Osteocyte (in vitro differentiated cells): ENCODE data around the gene ATP9A. TPM values are rescaled to one million over a fixed set of nuclear protein-coding genes. Genes with fewer than 3 reads are reported as not detected.

ENCODE experiments used
- DNase-seq: peaks from one replicate; pipeline ENCODE4 v3.0.0; 2021; ENCODE audit warnings: mixed read lengths; ENCODE audit not compliant: unreplicated experiment; ENCODE audit errors: extremely low spot score
- H3K27ac Mint-ChIP-seq: one replicate; pipeline ENCODE4 v1.8.0; 2021; ENCODE audit warnings: mild to moderate bottlenecking, mixed read lengths; ENCODE audit not compliant: unreplicated experiment
- H3K27me3 Mint-ChIP-seq: one replicate; pipeline ENCODE4 v1.8.0; 2021; ENCODE audit warnings: mixed read lengths; ENCODE audit not compliant: unreplicated experiment
- H3K36me3 Mint-ChIP-seq: one replicate; pipeline ENCODE4 v1.8.0; 2021; ENCODE audit warnings: mixed read lengths; ENCODE audit not compliant: unreplicated experiment
- H3K4me1 Mint-ChIP-seq: one replicate; pipeline ENCODE4 v1.8.0; 2021; ENCODE audit warnings: mixed read lengths; ENCODE audit not compliant: unreplicated experiment
- H3K4me3 Mint-ChIP-seq: one replicate; pipeline ENCODE4 v1.8.0; 2021; ENCODE audit warnings: mild to moderate bottlenecking, moderate library complexity, mixed read lengths; ENCODE audit not compliant: unreplicated experiment
- H3K9me3 Mint-ChIP-seq: one replicate; pipeline ENCODE4 v1.8.0; 2021; ENCODE audit warnings: mixed read lengths; ENCODE audit not compliant: unreplicated experiment
- CTCF ChIP-seq: fragments of 200-600 bp; sonication (generic); IDR thresholded peaks from 2 replicates; pipeline ENCODE4 v1.5.0; 2021; ENCODE audit warnings: antibody characterized with exemption, mild to moderate bottlenecking, moderate library complexity
- total RNA-seq: library from RNA; stranded (reverse); gene quantifications from 2 replicates; pipeline ENCODE4 v1.2.1, GENCODE V29; 2021

Gene ATP9A
- total RNA-seq, 1 donor from 2014 or later, result 58.4 TPM

- no peak for DNase-seq
- Mint-ChIP-seq H3K36me3 (peaks cover 44% of the 10 kb centered on the region), H3K4me3 (no peak overlapping the region), H3K27ac (no peak overlapping the region), H3K4me1 (no peaks in the 10 kb centered on the region), H3K9me3 (no peaks in the 10 kb centered on the region), H3K27me3 (no peaks in the 10 kb centered on the region)
- no peak for TF ChIP-seq CTCF
Observed at GRCh38 chr20:51620432-51620831, 147.8 kb downstream of the ATP9A start.

- H3K27me3 Mint-ChIP-seq, result no peaks in the 10 kb centered on the region
- H3K4me3 Mint-ChIP-seq, result no peak overlapping the region
- peaks cover 44% of the 10 kb centered on the region for H3K36me3 Mint-ChIP-seq
- DNase-seq, result no peak
- H3K9me3 Mint-ChIP-seq, result no peaks in the 10 kb centered on the region
- H3K4me1 Mint-ChIP-seq, result no peaks in the 10 kb centered on the region
- no peak overlapping the region for H3K27ac Mint-ChIP-seq
- peak; percentile 16 for TF ChIP-seq CTCF
Observed at GRCh38 chr20:51616060-51616459, 152.1 kb downstream of the ATP9A start.

- Mint-ChIP-seq H3K27me3 (no peaks in the 10 kb centered on the region), H3K27ac (no peak overlapping the region), H3K4me3 (no peak overlapping the region), H3K36me3 (peaks cover 48% of the 10 kb centered on the region), H3K9me3 (no peaks in the 10 kb centered on the region), H3K4me1 (no peaks in the 10 kb centered on the region)
- no peak for DNase-seq
- no peak for TF ChIP-seq CTCF
Observed at GRCh38 chr20:51614687-51615086, 153.5 kb downstream of the ATP9A start.

GRCh38 chr20:51613580-51613979 lies 154.6 kb downstream of the ATP9A start:
- Mint-ChIP-seq H3K4me3 (no peak overlapping the region), H3K27me3 (no peaks in the 10 kb centered on the region), H3K4me1 (no peaks in the 10 kb centered on the region), H3K36me3 (peaks cover 50% of the 10 kb centered on the region), H3K9me3 (no peaks in the 10 kb centered on the region), H3K27ac (no peak overlapping the region)
- no peak for TF ChIP-seq CTCF
- DNase-seq, result no peak

GRCh38 chr20:51612896-51613295 lies 155.3 kb downstream of the ATP9A start:
- TF ChIP-seq CTCF, result no peak
- Mint-ChIP-seq H3K27me3 (no peaks in the 10 kb centered on the region), H3K9me3 (no peaks in the 10 kb centered on the region), H3K36me3 (peaks cover 50% of the 10 kb centered on the region), H3K4me1 (no peaks in the 10 kb centered on the region), H3K4me3 (no peak overlapping the region), H3K27ac (no peak overlapping the region)
- DNase-seq, result no peak
